GM12892 (cell line): Measurements from ENCODE around the gene EPHB2.

Experiments
- POLR2A ChIP-seq: IDR thresholded peaks from 2 replicates; pipeline ENCODE4 v1.6.1; 2011; ENCODE audit warnings: low read depth, low read length, control low read depth
- POLR2AphosphoS5 ChIP-seq: IDR thresholded peaks from 2 replicates; pipeline ENCODE4 v1.6.1; 2011; ENCODE audit warnings: low read depth, low read length, control low read depth
- TAF1 ChIP-seq: IDR thresholded peaks from 2 replicates; pipeline ENCODE4 v1.6.1; 2011; ENCODE audit warnings: low read depth, mild to moderate bottlenecking, control low read depth, low read length, borderline replicate concordance

DNA sequence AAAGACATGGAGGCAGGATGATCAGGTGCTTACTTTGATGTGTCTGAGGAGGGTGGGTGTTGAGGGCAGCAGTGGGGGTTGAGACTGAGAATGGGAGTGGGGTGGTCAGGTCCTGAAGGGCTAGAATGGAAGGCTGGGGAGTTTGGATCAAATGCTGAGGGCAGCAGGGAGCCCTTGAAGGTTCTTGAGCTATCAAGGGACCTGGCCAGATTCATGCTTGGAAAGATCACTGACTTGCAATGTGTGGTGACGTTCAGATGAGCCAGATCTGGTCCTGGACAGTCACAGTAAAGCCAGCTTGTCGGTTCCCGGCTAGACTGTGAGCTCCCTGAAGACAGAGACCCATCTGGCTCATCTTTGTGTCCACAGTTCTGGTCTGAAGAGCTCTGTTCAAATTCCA lies 3.8 kb downstream of the EPHB2 start:
- TF ChIP-seq POLR2AphosphoS5 (no peak), POLR2A (no peak), TAF1 (no peak)
